GM12864 (cell line): ENCODE results near the gene KRT2.

Experiments used
- DNase-seq: peaks from one replicate; pipeline ENCODE4 v3.0.0-alpha.2; 2011; ENCODE audit warnings: low read depth
- H3K4me3 ChIP-seq: 2 replicates; pipeline ENCODE4 v1.5.1; 2011; ENCODE audit warnings: mild to moderate bottlenecking, low read depth, low read length, control low read depth
- TF ChIP-seq, protein P1 (sequence below): IDR thresholded peaks from 2 replicates; pipeline ENCODE4 v1.5.1; 2011; ENCODE audit warnings: low read depth, mild to moderate bottlenecking, moderate library complexity, low read length, control low read depth, inconsistent platforms; ENCODE audit errors: missing control alignments

KRT2 gene

GRCh38 chr12:52651726-52652261 lies at the start of gene KRT2:
KRT2 (minus strand) TSS chr12:52652211; CDS start chr12:52652142, 69 bp downstream.
- no peak for DNase-seq
- TF ChIP-seq, protein P1, sequence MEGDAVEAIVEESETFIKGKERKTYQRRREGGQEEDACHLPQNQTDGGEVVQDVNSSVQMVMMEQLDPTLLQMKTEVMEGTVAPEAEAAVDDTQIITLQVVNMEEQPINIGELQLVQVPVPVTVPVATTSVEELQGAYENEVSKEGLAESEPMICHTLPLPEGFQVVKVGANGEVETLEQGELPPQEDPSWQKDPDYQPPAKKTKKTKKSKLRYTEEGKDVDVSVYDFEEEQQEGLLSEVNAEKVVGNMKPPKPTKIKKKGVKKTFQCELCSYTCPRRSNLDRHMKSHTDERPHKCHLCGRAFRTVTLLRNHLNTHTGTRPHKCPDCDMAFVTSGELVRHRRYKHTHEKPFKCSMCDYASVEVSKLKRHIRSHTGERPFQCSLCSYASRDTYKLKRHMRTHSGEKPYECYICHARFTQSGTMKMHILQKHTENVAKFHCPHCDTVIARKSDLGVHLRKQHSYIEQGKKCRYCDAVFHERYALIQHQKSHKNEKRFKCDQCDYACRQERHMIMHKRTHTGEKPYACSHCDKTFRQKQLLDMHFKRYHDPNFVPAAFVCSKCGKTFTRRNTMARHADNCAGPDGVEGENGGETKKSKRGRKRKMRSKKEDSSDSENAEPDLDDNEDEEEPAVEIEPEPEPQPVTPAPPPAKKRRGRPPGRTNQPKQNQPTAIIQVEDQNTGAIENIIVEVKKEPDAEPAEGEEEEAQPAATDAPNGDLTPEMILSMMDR = no peak
- no peak within 1 kb of the TSS for H3K4me3 ChIP-seq

DNA sequence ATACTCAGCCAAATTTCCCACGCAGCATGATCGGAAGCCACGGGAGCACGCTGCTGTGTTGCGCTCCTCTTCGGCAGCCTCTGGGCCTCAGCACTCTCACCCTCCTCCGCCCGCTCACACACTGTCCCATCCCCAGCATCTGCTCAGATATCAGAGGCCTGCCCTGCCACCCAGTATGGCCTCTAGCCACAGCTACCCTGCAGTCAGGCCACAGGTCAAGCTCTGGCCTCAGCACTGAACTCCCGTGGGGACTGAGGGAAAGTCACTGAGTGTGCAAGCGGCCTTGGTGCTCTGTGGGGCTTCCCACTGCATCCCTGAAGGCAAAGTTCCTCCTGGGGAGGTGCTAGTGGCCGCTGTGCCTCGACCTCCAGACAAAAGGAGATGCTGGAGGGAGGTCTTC lies 49.3 kb upstream of the KRT2 start:
- no peak overlapping the region for H3K4me3 ChIP-seq
- TF ChIP-seq, protein P1 = no peak
- no peak for DNase-seq

- H3K4me3 ChIP-seq = no peak overlapping the region
- DNase-seq = no peak
- TF ChIP-seq, protein P1 = no peak
Observed at GRCh38 chr12:52699960-52700359, 47.9 kb upstream of the KRT2 start.

DNA sequence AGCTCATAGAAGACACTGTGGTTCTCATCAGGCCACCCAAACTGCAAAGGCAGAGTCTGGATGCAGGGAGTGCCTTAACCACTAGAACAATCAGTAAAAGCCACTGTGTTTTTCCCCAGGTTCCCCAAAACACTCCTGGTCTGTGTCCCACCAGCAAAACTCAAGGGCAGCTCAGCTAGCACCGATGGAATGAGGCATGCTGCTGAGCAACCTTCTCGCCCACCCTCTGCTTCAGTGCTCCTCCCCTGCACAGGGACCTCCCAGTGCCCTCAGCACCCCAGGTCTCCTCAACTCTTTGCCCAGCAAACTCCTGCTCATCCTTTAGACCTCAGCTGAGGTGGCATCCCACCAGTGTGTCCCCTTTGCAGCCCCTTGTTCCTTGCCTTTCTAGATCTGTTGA lies 47.4 kb upstream of the KRT2 start:
- TF ChIP-seq, protein P1 = no peak
- DNase-seq = no peak
- no peak overlapping the region for H3K4me3 ChIP-seq

- TF ChIP-seq, protein P1 = no peak
- no peak for DNase-seq
- H3K4me3 ChIP-seq = no peak overlapping the region
Observed at GRCh38 chr12:52698651-52699340, 46.8 kb upstream of the KRT2 start.

DNA sequence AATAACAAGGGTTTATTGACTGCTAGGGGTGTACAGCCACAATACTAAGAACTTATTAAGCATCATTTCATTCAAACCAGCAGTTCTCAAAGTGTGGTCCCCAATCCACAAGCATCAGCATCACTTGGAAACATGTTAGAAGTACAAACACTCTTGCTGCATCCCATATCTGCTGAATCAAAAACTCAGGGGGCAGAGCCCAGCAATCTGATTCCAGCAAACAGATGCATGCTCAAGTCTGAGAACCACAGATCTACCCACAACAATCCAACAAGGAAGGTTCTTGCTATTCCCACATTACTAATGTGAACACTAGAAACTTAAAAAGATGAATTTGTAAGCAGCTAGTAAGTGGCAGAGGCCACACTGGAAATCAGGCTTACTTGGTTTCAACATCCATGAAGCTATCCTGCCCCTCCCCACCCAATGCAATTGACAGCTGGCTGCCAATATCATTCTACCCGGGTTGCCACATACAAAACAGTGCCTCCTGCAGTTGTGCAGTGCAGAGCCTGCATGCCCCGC lies 45.1 kb upstream of the KRT2 start:
- TF ChIP-seq, protein P1 = no peak
- H3K4me3 ChIP-seq = no peak overlapping the region
- no peak for DNase-seq
